Left renal pelvis (tissue), 4 donors: ENCODE data around the gene LAMA1. TPM values are rescaled to one million over a fixed set of nuclear protein-coding genes. Genes with fewer than 3 reads are reported as not detected.

Source experiments
- DNase-seq, 4 donors: peaks; one replicate each; pipeline ENCODE4 v3.0.0-alpha.2; 2013; ENCODE audit warnings: low read depth in 4 of 4, low spot score in 3 of 4
- polyA plus RNA-seq, 4 donors: library from polyadenylated mRNA; unstranded; fragments of 120-200 nt; gene quantifications; one replicate each; pipeline ENCODE4 v1.2.1, GENCODE V29; 2013; ENCODE audit not compliant: insufficient read length in 4 of 4

Gene LAMA1
- polyA plus RNA-seq, 4 donors = 2.0 to 90.4 (median 66.3) TPM

- no peak for DNase-seq
Observed at GRCh38 chr18:6994056-6994770, 123.4 kb downstream of the LAMA1 start.

GRCh38 chr18:6992761-6993160 is 124.8 kb downstream of the LAMA1 start:
- no peak for DNase-seq

GRCh38 chr18:6983366-6983765 is 134.2 kb downstream of the LAMA1 start:
- DNase-seq = no peak

GRCh38 chr18:6982398-6982797 is 135.2 kb downstream of the LAMA1 start:
- DNase-seq = no peak

GRCh38 chr18:6980363-6980762 is 137.2 kb downstream of the LAMA1 start:
- no peak for DNase-seq

- no peak for DNase-seq
Observed at GRCh38 chr18:6979954-6980353, 137.6 kb downstream of the LAMA1 start.

- DNase-seq = no peak
Observed at GRCh38 chr18:6976935-6977334, 140.7 kb downstream of the LAMA1 start.

GRCh38 chr18:6975084-6975483 is 142.5 kb downstream of the LAMA1 start:
- DNase-seq = no peak

GRCh38 chr18:6971823-6972478 is 145.6 kb downstream of the LAMA1 start:
- DNase-seq = no peak

- DNase-seq = no peak
Observed at GRCh38 chr18:6963452-6964097, 154.0 kb downstream of the LAMA1 start.

- no peak for DNase-seq
Observed at GRCh38 chr18:6962571-6963451, 154.8 kb downstream of the LAMA1 start.

GRCh38 chr18:6961331-6961730 is 156.3 kb downstream of the LAMA1 start:
- DNase-seq = no peak

- no peak for DNase-seq
Observed at GRCh38 chr18:6960656-6961055, 156.9 kb downstream of the LAMA1 start.

GRCh38 chr18:6960124-6960523 is 157.5 kb downstream of the LAMA1 start:
- DNase-seq = no peak

- no peak for DNase-seq
Observed at GRCh38 chr18:6959110-6959509, 158.5 kb downstream of the LAMA1 start.

GRCh38 chr18:6956999-6957398 is 160.6 kb downstream of the LAMA1 start:
- no peak for DNase-seq

GRCh38 chr18:6956495-6956894 is 161.1 kb downstream of the LAMA1 start:
- no peak for DNase-seq

GRCh38 chr18:6955304-6955703 is 162.3 kb downstream of the LAMA1 start:
- DNase-seq = no peak

GRCh38 chr18:6954501-6954900 is 163.1 kb downstream of the LAMA1 start:
- DNase-seq = no peak

GRCh38 chr18:6951336-6952090 is 166.1 kb downstream of the LAMA1 start:
- no peak for DNase-seq
